Gastroesophageal sphincter (tissue), 4 donors: ENCODE results near the gene DHRSX. TPM values are rescaled to one million over a fixed set of nuclear protein-coding genes. Genes with fewer than 3 reads are reported as not detected.
"Not testable (repeated sequence)": the region's sequence is repeated elsewhere in the genome, so short reads cannot be mapped to it uniquely, and the experiment has no call there.

Experiments used
- ATAC-seq: fragments of 150-250 bp; one replicate; pipeline ENCODE4 v1.9.1; 2016; ENCODE audit warnings: mild to moderate bottlenecking, moderate library complexity
- H3K27ac ChIP-seq, 4 donors: fragments of 200-600 bp; sonication (generic) in 3 of 4; 1 replicate in 3 of 4; 2 replicates in 1 of 4; pipeline ENCODE4 v1.5.1; 2016 to 2019
- H3K27me3 ChIP-seq: fragments of 200-600 bp; sonication (generic); one replicate; pipeline ENCODE4 v1.5.1; 2019
- H3K36me3 ChIP-seq, 2 donors: fragments of 200-600 bp; sonication (generic); one replicate each; pipeline ENCODE4 v1.5.1; 2019; ENCODE audit warnings: control low read depth in 1 of 2
- H3K4me1 ChIP-seq, 3 donors: fragments of 200-600 bp; sonication (generic); 1 replicate in 2 of 3; 2 replicates in 1 of 3; pipeline ENCODE4 v1.5.1; 2016 to 2019; ENCODE audit warnings: control low read depth in 2 of 3
- H3K4me3 ChIP-seq, 2 donors: fragments of 200-600 bp; sonication (generic); one replicate each; pipeline ENCODE4 v1.5.1; 2019; ENCODE audit warnings: mild to moderate bottlenecking in 1 of 2, moderate library complexity in 1 of 2
- H3K9me3 ChIP-seq, 3 donors: fragments of 200-600 bp; sonication (generic); one replicate each; pipeline ENCODE4 v1.5.1; 2017 to 2019; ENCODE audit warnings: control low read depth in 2 of 3
- CTCF ChIP-seq, 4 experiments: fragments of 200-600 bp in 2 of 4; fragments of 450-650 bp in 2 of 4; sonication (generic) in 1 of 4; IDR thresholded peaks; one replicate each; pipeline ENCODE4 v1.5.1; 2017 to 2019; ENCODE audit warnings: antibody characterized with exemption in 4 of 4, mild to moderate bottlenecking in 2 of 4, moderate library complexity in 2 of 4
- EP300 ChIP-seq: sonication (generic); formaldehyde crosslinking; IDR thresholded peaks from one replicate; pipeline ENCODE4 v1.6.1; 2017; ENCODE audit warnings: antibody characterized with exemption, mild to moderate bottlenecking
- POLR2A ChIP-seq, 2 donors: fragments of 450-650 bp; IDR thresholded peaks; one replicate each; pipeline ENCODE4 v1.6.1; 2017; ENCODE audit warnings: antibody characterized with exemption in 2 of 2, mild to moderate bottlenecking in 2 of 2, moderate library complexity in 1 of 2
- POLR2AphosphoS5 ChIP-seq: sonication (generic); formaldehyde crosslinking; IDR thresholded peaks from one replicate; pipeline ENCODE4 v1.6.1; 2017; ENCODE audit warnings: antibody characterized with exemption
- WGBS, 2 donors: methylation state at CpG; one replicate each; pipeline ENCODE4 v1.1.5; 2018; ENCODE audit warnings: low coverage in 1 of 2; 5-methylcytosine and 5-hydroxymethylcytosine counted together
- total RNA-seq, 4 donors: library from RNA; depleted of rRNA; stranded (reverse); fragments of >200 nt; gene quantifications; one replicate each; pipeline ENCODE4 v1.1.0, GENCODE V29; 2016

Gene DHRSX
- total RNA-seq, 4 donors from 2014 or later, result 16.8 to 26.3 (median 21.1) TPM

- Histone ChIP-seq H3K36me3 (no peaks in the 10 kb centered on the region), H3K9me3 (no peaks in the 10 kb centered on the region), H3K27ac (no peak overlapping the region), H3K4me3 (no peak overlapping the region), H3K27me3 (no peaks in the 10 kb centered on the region), H3K4me1 (peaks cover 0 to 9% (median 0%) of the 10 kb centered on the region in 3 donors)
- TF ChIP-seq POLR2A (IDR thresholded peaks at IDR 0.05) (no peak), EP300 (no peak), POLR2AphosphoS5 (no peak), CTCF (IDR thresholded peaks at IDR 0.05) (no peak)
- 83 to 86% methylated on average over 4 to 12 of the region's 20 CpGs for WGBS, 2 donors
- ATAC-seq, result no peak
Observed at GRCh38 chrX:2466876-2467656, 33.7 kb downstream of the DHRSX start.

- no peak for TF ChIP-seq POLR2A (IDR thresholded peaks at IDR 0.05)
- TF ChIP-seq CTCF (IDR thresholded peaks at IDR 0.05), result no peak
- no peak for TF ChIP-seq EP300
- TF ChIP-seq POLR2AphosphoS5, result no peak
- ATAC-seq, result no peak
- Histone ChIP-seq H3K27ac (no peak overlapping the region), H3K4me1 (peaks cover 0 to 19% (median 0%) of the 10 kb centered on the region in 3 donors), H3K36me3 (no peaks in the 10 kb centered on the region), H3K27me3 (no peaks in the 10 kb centered on the region), H3K9me3 (no peaks in the 10 kb centered on the region), H3K4me3 (no peak overlapping the region)
- 66 to 100% methylated on average over 1 to 4 of the region's 15 CpGs for WGBS, 2 donors
Observed at GRCh38 chrX:2464677-2465166, 36.1 kb downstream of the DHRSX start.

GRCh38 chrX:2463973-2464676, 36.7 kb downstream of the DHRSX start:
- Histone ChIP-seq H3K27me3 (no peaks in the 10 kb centered on the region), H3K4me3 (no peak overlapping the region), H3K36me3 (no peaks in the 10 kb centered on the region), H3K27ac (no peak overlapping the region), H3K9me3 (no peaks in the 10 kb centered on the region), H3K4me1 (peaks cover 0 to 19% (median 0%) of the 10 kb centered on the region in 3 donors)
- TF ChIP-seq CTCF (IDR thresholded peaks at IDR 0.05) (no peak), POLR2A (IDR thresholded peaks at IDR 0.05) (no peak), POLR2AphosphoS5 (no peak), EP300 (no peak)
- no peak for ATAC-seq
- WGBS, 2 donors, result 71 to 79% methylated on average over 5 to 13 of the region's 31 CpGs

- H3K36me3 ChIP-seq, H3K27ac ChIP-seq, H3K9me3 ChIP-seq, H3K4me3 ChIP-seq, ATAC-seq, H3K27me3 ChIP-seq: not testable (repeated sequence)
- peaks cover 0 to 19% (median 0%) of the 10 kb centered on the region in 3 donors for H3K4me1 ChIP-seq
- WGBS, 2 donors, result 63 to 80% methylated on average over 2 to 9 of the region's 10 CpGs
Observed at GRCh38 chrX:2463481-2463880, 37.3 kb downstream of the DHRSX start.

- Histone ChIP-seq H3K27ac (no peak overlapping the region), H3K9me3 (no peaks in the 10 kb centered on the region), H3K4me3 (no peak overlapping the region), H3K27me3 (no peaks in the 10 kb centered on the region), H3K4me1 (peaks cover 0 to 19% (median 0%) of the 10 kb centered on the region in 3 donors), H3K36me3 (no peaks in the 10 kb centered on the region)
- WGBS, 2 donors, result 83 to 89% methylated on average over 2 to 3 of the region's 3 CpGs
- ATAC-seq, result no peak
- TF ChIP-seq POLR2AphosphoS5, result no peak
- no peak for TF ChIP-seq CTCF (IDR thresholded peaks at IDR 0.05)
- no peak for TF ChIP-seq EP300
- TF ChIP-seq POLR2A (IDR thresholded peaks at IDR 0.05), result no peak
Observed at GRCh38 chrX:2462780-2463179, 38.0 kb downstream of the DHRSX start.
